Activated T-cell treated with anti-CD3 and anti-CD28 coated beads, Interleukin-2, amount 50 U/mL, for 4 hours (primary cell): ENCODE measurements around the gene IKZF2. TPM values are rescaled to one million over a fixed set of nuclear protein-coding genes. Genes with fewer than 3 reads are reported as not detected.

Source experiments
- total RNA-seq, 3 donors: library from RNA; stranded (reverse); gene quantifications; one replicate each; pipeline ENCODE4 v1.2.1, GENCODE V29; 2021

IKZF2 gene
- total RNA-seq, 3 donors from 2014 or later, result 8.0 to 11.2 (median 10.5) TPM

Other genes starting within 250 kb of the IKZF2 start
- 1 to 10 TPM; 5.4 to 5.7 (median 5.5) TPM for gene SPAG16, start 132.9 kb upstream of the IKZF2 start, total RNA-seq